ENCODE results near the gene CAMK1D.

The CAMK1D gene

GRCh38 chr10:12659706-12660105 is 310.4 kb downstream of the CAMK1D start:
- no peak for DNase-seq

DNA sequence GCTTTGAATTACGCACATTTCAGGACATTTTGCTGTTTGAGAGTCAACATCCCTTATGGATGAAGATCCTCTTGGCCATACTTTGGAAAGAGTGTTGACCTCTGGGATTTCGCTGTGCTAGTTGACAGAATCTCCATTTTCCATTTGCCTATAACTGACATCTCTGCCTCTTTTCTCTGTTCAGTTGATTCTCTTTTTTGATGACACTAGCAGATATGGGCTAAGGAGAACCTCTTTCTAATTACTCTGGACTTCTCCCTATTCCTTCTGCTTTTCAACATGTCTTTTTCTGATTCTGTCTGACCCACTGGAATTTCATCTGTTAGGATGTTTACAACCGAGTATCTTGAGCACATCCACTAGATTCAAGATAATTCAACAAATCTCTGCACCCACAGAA is 311.5 kb downstream of the CAMK1D start:
- DNase-seq: no peak

- DNase-seq: no peak
Measured at GRCh38 chr10:12661671-12662070, 312.3 kb downstream of the CAMK1D start.

GRCh38 chr10:12663863-12664262 is 314.5 kb downstream of the CAMK1D start:
- DNase-seq: no peak

- DNase-seq: no peak
Measured at GRCh38 chr10:12665501-12665900, 316.2 kb downstream of the CAMK1D start.

DNA sequence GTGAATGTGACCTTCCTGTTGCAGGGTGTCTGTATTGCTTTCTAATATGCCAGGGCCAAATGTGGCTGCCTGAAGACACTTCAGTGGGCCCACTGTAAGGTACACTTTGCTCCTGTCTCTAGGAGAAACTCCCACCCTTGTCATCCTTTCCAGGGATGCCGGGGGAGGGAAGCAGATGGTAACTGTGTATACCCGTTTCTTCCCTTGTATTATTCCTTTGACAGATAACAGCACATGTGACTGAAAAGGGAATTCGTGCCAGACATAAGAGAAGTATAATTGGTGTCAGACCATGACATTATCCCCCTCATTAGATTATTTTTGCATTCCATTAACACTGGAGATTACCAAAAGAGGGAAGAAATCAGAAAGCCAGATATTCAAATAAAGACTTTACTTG is 317.7 kb downstream of the CAMK1D start:
- no peak for DNase-seq

DNA sequence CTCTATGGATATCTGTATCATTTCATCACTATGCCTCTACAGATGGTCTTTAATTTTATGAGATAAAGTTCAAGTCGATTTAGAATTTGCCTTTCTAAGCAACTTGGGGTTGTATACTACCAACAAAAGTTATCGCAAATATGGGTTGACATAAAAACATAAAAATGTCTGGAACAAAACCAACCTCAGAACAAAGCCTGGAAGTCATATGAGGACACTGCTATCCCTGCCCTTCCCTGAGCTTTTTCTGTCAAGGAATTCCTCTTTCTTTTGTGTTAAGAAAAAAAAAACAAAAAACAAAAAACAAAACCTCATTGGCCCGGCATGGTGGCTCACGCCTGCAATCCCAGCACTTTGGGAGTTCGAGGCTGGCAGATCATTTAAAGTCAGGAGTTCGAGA is 319.3 kb downstream of the CAMK1D start:
- no peak for DNase-seq

DNA sequence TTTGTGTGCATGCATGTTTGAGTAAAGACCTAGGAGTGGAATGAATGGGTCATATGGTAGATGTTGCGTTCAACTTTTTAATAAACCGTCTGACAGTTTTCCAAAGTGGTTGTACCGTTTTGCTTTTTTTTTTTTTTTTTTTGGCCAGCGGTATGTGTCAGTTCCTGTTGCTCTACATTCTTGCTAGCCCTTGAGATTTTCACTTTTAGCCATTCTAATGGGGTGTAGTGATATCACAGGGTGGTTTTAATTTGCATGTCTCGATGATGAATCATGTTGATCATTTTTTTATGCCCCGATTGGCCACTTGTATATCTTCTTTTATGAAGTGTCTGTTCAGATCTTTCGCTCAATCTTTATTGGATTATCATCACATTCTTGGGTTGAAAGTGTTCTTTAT is 320.7 kb downstream of the CAMK1D start:
- no peak for DNase-seq

DNA sequence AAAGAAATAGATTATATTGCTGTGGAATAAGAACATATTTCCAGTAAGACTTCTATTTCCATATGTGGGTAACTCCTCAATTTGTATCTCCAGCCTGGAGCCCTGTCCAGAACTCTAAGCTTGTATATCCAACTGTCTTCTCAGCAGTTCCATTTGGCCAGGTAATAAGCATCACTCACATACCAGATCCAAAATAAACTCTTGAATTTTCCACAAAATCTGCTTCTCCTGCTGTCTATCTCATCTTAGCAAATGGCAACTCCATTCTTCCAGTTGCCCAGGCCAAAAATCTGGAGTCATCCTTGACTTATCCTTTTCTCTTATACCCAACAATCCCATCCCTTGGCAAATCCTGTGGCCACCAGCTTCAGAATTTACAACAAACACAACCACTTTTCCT is 325.8 kb downstream of the CAMK1D start:
- no peak for DNase-seq

- DNase-seq: no peak
Measured at GRCh38 chr10:12679636-12680035, 330.3 kb downstream of the CAMK1D start.

GRCh38 chr10:12681252-12681651 is 331.9 kb downstream of the CAMK1D start:
- no peak for DNase-seq

GRCh38 chr10:12684784-12685183 is 335.4 kb downstream of the CAMK1D start:
- DNase-seq: no peak

DNA sequence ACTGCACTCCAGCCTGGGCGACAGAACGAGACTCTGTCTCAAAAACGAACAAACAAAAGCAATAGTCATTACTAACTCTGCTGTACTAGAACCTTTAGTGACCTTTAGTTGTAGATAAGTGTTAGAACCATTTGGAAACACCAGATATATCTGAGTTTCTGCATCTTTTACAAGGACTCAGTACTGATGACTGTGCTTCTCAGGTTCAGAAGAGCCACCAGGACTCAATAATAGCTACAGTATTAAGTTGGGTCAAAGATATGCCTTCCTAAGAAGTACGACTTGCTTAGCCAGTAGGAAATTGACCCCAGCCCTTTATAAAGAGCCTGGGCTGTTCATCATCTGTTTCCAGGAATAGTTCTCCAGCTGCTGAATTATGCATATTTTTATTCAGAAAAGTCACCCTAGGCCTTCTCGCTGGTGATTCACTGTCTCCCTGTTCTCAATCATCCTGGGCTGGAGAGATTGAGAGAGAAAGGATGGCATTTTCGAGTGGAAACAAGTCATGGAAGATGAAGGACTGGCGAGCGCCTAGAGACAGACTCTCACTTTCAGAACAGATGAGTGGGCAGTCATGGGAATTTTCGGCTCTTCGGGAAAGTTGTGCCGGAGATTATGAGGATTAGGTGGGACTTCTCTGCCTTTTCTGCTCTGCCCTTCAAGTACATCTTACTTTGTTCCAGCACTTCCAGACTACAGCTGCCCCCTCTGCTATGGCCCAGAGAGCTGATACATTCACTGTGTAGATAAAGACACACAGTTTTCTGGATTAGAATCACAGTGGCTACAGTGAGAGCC is 336.1 kb downstream of the CAMK1D start:
- DNase-seq: no peak

DNA sequence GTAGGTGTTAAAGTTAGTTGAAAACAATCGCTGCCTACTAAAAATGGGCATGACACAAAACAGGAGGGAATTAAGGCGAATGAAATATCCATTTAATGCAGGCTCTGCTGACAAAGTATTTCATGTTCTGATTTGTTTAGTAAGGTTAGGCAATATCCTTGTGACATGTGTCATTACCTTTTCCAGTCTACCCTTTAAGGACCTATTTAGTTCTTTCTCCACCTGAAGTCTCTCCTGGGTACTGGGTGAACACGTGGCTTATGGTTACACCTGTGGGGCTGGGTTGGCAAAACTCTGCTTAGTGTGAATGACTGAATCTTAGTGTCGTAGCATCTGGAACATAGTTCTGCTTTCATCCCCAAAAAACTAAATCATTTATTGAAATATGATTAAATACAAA is 338.6 kb downstream of the CAMK1D start:
- no peak for DNase-seq

- no peak for DNase-seq
Measured at GRCh38 chr10:12689893-12690292, 340.5 kb downstream of the CAMK1D start.

- no peak for DNase-seq
Measured at GRCh38 chr10:12690525-12691126, 341.3 kb downstream of the CAMK1D start.

GRCh38 chr10:12691596-12691995 is 342.2 kb downstream of the CAMK1D start:
- DNase-seq: no peak

DNA sequence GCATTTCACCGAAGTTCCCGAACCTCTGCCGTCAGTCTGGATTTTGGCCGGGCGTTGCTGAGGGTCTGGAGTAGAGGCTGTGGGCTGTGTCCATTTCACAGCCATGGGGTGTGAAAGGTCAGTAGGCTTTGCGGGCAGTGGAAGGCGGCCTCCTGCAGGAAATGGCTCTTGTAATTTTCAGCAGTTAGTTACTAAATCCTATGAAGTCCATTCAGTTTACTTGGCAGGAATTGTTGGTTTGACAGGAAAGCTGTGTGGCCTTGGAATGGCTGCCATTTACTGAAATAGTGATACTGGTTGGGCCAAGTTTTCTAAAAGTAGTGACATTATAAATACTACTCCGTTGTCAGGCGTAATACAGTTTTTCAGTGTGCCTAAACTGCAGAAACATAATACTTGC is 348.4 kb downstream of the CAMK1D start:
- no peak for DNase-seq

DNA sequence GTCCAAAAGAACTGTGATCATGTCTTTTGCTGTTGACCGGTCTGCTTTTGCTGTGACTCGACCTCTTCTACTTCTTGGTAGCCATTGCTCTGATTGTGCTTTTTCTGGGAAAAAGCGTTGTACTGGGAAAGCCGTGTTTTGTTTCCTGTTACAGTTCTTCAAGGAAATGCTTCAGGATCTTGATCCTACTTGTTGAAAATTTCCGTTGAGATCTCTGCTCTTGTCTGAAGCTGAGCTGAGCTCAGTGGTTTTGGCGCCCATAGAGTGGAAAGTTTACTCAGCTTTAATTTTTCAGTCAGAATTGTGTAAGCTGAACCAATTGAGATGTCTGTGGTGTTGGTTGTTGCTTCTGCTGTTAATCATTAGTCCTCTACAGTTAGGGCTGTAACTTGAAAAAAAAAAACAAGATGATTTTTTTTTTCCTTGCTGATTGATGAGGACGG is 349.9 kb downstream of the CAMK1D start:
- no peak for DNase-seq

- peak; percentile 65 to 71 for DNase-seq
Measured at GRCh38 chr10:12699781-12700556, 350.6 kb downstream of the CAMK1D start.

DNA sequence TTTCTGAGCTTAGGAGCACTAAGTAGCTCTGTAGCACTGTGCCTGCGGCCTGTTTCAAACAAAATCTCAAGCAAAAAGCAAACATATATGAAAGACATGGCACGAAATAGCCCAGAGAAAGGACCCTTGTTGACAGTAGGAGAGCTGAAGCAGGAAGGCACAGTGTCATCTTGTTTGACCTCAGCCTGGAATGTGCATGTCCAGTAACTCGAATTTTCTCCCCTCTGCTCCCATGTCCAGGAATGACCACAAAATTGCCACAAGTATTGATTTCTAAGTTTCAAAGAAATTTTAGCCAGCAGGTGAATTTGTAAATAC is 351.2 kb downstream of the CAMK1D start:
- DNase-seq: no peak

DNA sequence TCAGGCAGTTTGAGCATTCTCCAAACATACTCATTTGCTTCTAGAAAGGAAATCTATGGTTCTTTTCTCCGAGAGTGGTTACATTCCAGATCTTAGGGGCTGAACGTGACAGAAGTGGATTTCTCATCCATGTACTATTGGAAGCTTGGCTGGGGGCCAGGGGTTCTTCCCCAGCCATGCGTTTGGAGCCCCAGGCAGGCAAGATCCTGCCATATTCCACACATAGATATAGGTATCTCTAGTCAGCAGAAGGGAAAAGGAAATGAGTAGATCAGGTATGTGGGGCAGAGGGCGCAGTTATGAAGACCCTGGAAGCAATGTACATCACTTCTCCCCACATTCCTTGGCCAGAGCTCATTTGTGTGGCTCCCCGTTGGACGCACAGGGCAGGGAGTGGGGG is 352.3 kb downstream of the CAMK1D start:
- no peak for DNase-seq

DNA sequence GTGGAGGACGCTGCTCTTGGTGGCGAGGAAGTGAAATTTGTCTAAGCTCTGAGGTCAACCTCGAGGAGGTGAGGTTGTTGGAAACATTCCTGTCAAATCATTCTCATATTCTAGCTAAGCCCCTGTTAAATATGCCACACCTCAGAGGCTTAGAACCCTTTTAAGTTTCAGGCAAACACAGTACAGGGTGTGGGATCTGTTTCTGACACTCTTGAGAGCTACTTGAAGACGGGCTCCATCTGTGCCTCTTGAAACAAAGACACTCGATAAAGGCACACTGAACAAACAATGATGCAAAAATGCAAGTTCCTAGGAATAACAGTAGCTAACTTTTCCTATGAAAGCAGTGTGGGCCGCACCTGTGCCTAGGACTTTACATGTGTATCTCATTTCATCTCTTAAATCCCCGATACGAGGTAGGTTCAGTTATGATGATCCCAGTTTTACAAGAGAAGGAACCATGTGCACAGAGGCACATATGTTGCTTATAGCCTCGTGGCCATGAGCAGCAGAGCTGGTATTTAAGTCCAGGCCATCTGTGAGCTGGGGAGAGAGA is 352.9 kb downstream of the CAMK1D start:
- no peak for DNase-seq

DNA sequence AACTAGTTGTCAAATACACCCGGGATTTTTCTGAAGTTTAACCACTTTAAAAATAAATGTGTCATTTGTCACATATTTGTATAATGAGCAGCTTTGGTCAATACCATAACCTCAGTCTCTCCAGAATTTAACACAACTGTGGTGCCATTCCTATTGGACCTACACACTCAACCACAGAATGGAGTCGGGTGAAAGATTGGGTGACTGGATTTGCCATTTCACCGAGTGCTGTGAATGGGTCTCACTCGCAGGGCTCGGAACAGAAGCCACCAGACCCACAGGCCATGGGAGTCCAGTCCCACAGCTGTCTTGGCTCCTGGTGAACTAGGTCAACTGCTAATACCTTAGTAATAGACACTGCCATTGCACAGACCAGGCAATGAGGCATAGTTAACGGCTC is 353.8 kb downstream of the CAMK1D start:
- DNase-seq: no peak
